Liver (tissue), 9 donors: Measurements from ENCODE around the gene AVPR1B. TPM values are rescaled to one million over a fixed set of nuclear protein-coding genes. Genes with fewer than 3 reads are reported as not detected.

Experiments
- DNase-seq: peaks from one replicate; pipeline ENCODE4 v3.0.0-alpha.2; 2017; ENCODE audit warnings: low spot score
- H3K27ac ChIP-seq, 2 donors: one replicate each; pipeline ENCODE4 v1.7.0; 2013; ENCODE audit warnings: inconsistent platforms in 2 of 2, low read length in 2 of 2, control low read depth in 1 of 2, low read depth in 1 of 2, mild to moderate bottlenecking in 1 of 2
- H3K27me3 ChIP-seq, 4 donors: one replicate each; pipeline versions ENCODE4 v1.6.1 to v1.7.0; 2013; ENCODE audit warnings: low read length in 3 of 4, inconsistent platforms in 1 of 4, mild to moderate bottlenecking in 1 of 4, moderate library complexity in 1 of 4; ENCODE audit not compliant: control insufficient read depth in 4 of 4, insufficient read depth in 4 of 4
- H3K36me3 ChIP-seq, 4 donors: one replicate each; pipeline versions ENCODE4 v1.6.1 to v1.7.0; 2013; ENCODE audit warnings: low read length in 3 of 4, mild to moderate bottlenecking in 3 of 4, low read depth in 1 of 4, moderate library complexity in 1 of 4; ENCODE audit not compliant: control insufficient read depth in 4 of 4, insufficient read depth in 3 of 4
- H3K4me1 ChIP-seq, 4 donors: one replicate each; pipeline versions ENCODE4 v1.6.1 to v1.7.0; 2013; ENCODE audit warnings: low read length in 3 of 4, mild to moderate bottlenecking in 3 of 4, moderate library complexity in 1 of 4; ENCODE audit not compliant: control insufficient read depth in 4 of 4, insufficient read depth in 4 of 4
- H3K4me3 ChIP-seq, 3 donors: one replicate each; pipeline versions ENCODE4 v1.6.1 to v1.7.0; 2013; ENCODE audit warnings: low read length in 3 of 3, control low read depth in 1 of 3, low read depth in 1 of 3, mild to moderate bottlenecking in 1 of 3
- H3K9ac ChIP-seq, 2 donors: one replicate each; pipeline ENCODE4 v1.7.0; 2013; ENCODE audit warnings: low read length in 2 of 2, mild to moderate bottlenecking in 2 of 2, moderate library complexity in 2 of 2, control low read depth in 1 of 2, low read depth in 1 of 2
- H3K9me3 ChIP-seq, 4 donors: one replicate each; pipeline versions ENCODE4 v1.6.1 to v1.7.0; 2013; ENCODE audit warnings: low read length in 3 of 4; ENCODE audit not compliant: control insufficient read depth in 4 of 4
- ATF3 ChIP-seq: IDR thresholded peaks from 2 replicates; pipeline ENCODE4 v1.6.1; 2016; ENCODE audit warnings: antibody characterized with exemption
- EGR1 ChIP-seq, 2 donors: IDR thresholded peaks; 2 replicates each; pipeline ENCODE4 v1.6.1; 2016 to 2018; ENCODE audit warnings: antibody characterized with exemption in 2 of 2, low read depth in 2 of 2
- FOXA1 ChIP-seq: IDR thresholded peaks from 2 replicates; pipeline ENCODE4 v1.6.1; 2016; ENCODE audit warnings: antibody characterized with exemption
- FOXA2 ChIP-seq: IDR thresholded peaks from 2 replicates; pipeline ENCODE4 v1.6.1; 2016; ENCODE audit warnings: antibody characterized with exemption
- HNF4G ChIP-seq: IDR thresholded peaks from 2 replicates; pipeline ENCODE4 v1.6.1; 2016; ENCODE audit warnings: antibody characterized with exemption
- JUND ChIP-seq, 2 donors: IDR thresholded peaks; 2 replicates each; pipeline ENCODE4 v1.6.1; 2016; ENCODE audit warnings: antibody characterized with exemption in 2 of 2
- MAX ChIP-seq: IDR thresholded peaks from 2 replicates; pipeline ENCODE4 v1.6.1; 2016; ENCODE audit warnings: antibody characterized with exemption
- NR2F2 ChIP-seq: IDR thresholded peaks from 2 replicates; pipeline ENCODE4 v1.6.1; 2016; ENCODE audit warnings: antibody characterized with exemption
- RAD21 ChIP-seq, 2 donors: IDR thresholded peaks; 2 replicates each; pipeline ENCODE4 v1.6.1; 2016; ENCODE audit warnings: antibody characterized with exemption in 2 of 2, mild to moderate bottlenecking in 2 of 2
- REST ChIP-seq: IDR thresholded peaks from 2 replicates; pipeline ENCODE4 v1.6.1; 2016; ENCODE audit warnings: antibody characterized with exemption, mild to moderate bottlenecking
- RXRA ChIP-seq, 2 donors: IDR thresholded peaks; 2 replicates each; pipeline ENCODE4 v1.6.1; 2017 to 2018; ENCODE audit warnings: antibody characterized with exemption in 2 of 2, mild to moderate bottlenecking in 1 of 2
- SP1 ChIP-seq: IDR thresholded peaks from 2 replicates; pipeline ENCODE4 v1.6.1; 2018; ENCODE audit warnings: antibody characterized with exemption, mild to moderate bottlenecking
- TAF1 ChIP-seq: conservative IDR thresholded peaks from 2 replicates; pipeline ENCODE4 v1.6.1; 2016; ENCODE audit warnings: antibody characterized with exemption, mild to moderate bottlenecking
- YY1 ChIP-seq: IDR thresholded peaks from 2 replicates; pipeline ENCODE4 v1.6.1; 2016; ENCODE audit warnings: antibody characterized with exemption, mild to moderate bottlenecking
- WGBS: extraction: QIAGEN DNeasy Blood & Tissue Kit; methylation state at CpG from one replicate; pipeline ENCODE4 v1.1.7; 2013; 5-methylcytosine and 5-hydroxymethylcytosine counted together
- polyA plus RNA-seq, 2 donors: library from polyadenylated mRNA; stranded (reverse) in 1 of 2; unstranded in 1 of 2; fragments of 200-250 nt in 1 of 2; fragments of >200 nt in 1 of 2; fragmentation: Nextera tagmentation in 1 of 2; extraction: Ambion mirVana in 1 of 2; gene quantifications; one replicate each; pipeline versions ENCODE4 v1.2.1 to v1.2.3, GENCODE V29; 2013 to 2015
- total RNA-seq, 2 donors: library from RNA; depleted of rRNA; stranded (reverse); fragments of >200 nt; gene quantifications; one replicate each; pipeline ENCODE4 v1.2.3, GENCODE V29; 2014
- TF ChIP-seq, protein P1 (sequence below): fragments of 150-350 bp; IDR thresholded peaks from 2 replicates; pipeline ENCODE4 v1.5.1; 2017; ENCODE audit warnings: improper control_type of control experiment, low read depth, low read length; ENCODE audit not compliant: missing input control
- TF ChIP-seq, protein P2 (sequence below): IDR thresholded peaks from 2 replicates; pipeline ENCODE4 v1.6.1; 2016; ENCODE audit warnings: antibody characterized with exemption
- donor health status: healthy.
- donor health status: healthy.
- donor health status: healthy.
- donor health status: healthy.
- donor health status: healthy.

The AVPR1B gene
- total and polyA plus RNA-seq, 4 donors = not detected

DNA sequence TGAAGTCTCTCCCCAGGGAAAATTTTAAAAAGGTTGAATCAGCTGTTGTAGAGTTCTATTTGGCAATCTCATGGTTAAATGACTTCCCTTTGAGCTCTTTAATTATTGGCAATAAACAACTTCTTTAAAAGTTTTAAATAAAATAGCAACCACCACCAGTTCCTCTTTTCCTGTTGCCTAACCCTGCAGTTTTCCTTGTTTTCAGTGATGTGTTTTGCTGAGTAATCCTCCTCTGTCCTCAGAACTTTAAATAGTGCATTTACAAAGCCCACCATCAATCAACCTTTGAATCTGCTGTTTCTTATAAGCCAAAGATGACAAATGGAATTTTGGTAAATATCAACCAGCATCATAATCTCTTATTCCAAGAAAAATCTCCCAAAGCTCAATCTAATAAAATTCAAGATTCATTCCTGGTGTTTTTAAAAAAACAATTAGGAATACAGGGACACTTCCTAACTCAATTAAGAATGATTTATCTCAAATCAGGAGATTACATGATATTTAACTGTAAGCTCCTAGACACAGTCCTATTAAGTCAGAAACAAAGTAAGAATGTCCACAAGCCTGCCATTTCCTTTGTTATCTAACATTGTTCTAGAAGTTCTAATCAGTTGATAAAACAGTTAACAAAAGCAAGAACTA, 14.8 kb downstream of the AVPR1B start:
- no peak overlapping the region for H3K27ac ChIP-seq
- H3K4me3 ChIP-seq = no peak overlapping the region
- H3K4me1 ChIP-seq = peaks cover 0 to 2% (median 0%) of the 10 kb centered on the region in 4 donors
- no peak overlapping the region for H3K9ac ChIP-seq
- no peaks in the 10 kb centered on the region for H3K27me3 ChIP-seq
- TF ChIP-seq RXRA (IDR thresholded peaks at IDR 0.05) (no peak), MAX (no peak), SP1 (no peak), NR2F2 (no peak), TAF1 (no peak), HNF4G (no peak), EGR1 (IDR thresholded peaks at IDR 0.05; ENCODE audit: low read depth in 2 of 2) (no peak)
- TF ChIP-seq, protein P1, sequence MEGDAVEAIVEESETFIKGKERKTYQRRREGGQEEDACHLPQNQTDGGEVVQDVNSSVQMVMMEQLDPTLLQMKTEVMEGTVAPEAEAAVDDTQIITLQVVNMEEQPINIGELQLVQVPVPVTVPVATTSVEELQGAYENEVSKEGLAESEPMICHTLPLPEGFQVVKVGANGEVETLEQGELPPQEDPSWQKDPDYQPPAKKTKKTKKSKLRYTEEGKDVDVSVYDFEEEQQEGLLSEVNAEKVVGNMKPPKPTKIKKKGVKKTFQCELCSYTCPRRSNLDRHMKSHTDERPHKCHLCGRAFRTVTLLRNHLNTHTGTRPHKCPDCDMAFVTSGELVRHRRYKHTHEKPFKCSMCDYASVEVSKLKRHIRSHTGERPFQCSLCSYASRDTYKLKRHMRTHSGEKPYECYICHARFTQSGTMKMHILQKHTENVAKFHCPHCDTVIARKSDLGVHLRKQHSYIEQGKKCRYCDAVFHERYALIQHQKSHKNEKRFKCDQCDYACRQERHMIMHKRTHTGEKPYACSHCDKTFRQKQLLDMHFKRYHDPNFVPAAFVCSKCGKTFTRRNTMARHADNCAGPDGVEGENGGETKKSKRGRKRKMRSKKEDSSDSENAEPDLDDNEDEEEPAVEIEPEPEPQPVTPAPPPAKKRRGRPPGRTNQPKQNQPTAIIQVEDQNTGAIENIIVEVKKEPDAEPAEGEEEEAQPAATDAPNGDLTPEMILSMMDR = no peak
- no peaks in the 10 kb centered on the region for H3K9me3 ChIP-seq
- DNase-seq = no peak
- H3K36me3 ChIP-seq = no peaks in the 10 kb centered on the region

DNA sequence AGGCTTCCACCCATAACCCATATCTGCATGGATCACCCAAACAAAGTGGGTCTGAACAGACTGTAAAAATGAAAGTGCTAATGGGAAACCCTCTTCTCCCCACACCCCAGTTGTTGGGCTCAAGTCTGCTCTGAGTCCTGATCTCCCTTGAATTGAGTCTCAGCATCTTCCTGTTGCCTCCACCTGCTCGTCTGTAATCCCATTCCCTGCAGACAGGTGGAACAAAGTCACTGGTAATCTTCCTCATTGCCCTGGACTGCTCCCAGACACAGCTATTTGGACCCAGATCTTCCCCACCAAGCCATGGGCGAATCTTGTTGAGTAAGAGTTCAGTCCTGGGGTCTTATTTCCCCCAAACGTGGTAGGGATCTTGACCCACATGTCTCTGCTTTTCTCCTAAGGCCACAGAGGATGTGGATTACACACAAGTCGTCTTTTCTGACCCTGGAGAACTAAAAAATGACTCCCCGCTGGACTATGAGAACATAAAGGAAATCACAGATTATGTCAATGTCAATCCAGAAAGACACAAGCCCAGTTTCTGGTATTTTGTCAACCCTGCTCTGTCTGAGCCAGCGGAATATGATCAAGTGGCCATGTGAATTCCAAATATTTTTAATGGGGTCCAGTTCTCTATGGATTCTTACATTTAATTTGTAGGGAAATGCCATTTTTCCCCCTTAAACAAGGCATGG, 15.7 kb downstream of the AVPR1B start:
- no peaks in the 10 kb centered on the region for H3K9me3 ChIP-seq
- H3K27me3 ChIP-seq = no peaks in the 10 kb centered on the region
- H3K27ac ChIP-seq = no peak overlapping the region
- TF ChIP-seq, protein P2, sequence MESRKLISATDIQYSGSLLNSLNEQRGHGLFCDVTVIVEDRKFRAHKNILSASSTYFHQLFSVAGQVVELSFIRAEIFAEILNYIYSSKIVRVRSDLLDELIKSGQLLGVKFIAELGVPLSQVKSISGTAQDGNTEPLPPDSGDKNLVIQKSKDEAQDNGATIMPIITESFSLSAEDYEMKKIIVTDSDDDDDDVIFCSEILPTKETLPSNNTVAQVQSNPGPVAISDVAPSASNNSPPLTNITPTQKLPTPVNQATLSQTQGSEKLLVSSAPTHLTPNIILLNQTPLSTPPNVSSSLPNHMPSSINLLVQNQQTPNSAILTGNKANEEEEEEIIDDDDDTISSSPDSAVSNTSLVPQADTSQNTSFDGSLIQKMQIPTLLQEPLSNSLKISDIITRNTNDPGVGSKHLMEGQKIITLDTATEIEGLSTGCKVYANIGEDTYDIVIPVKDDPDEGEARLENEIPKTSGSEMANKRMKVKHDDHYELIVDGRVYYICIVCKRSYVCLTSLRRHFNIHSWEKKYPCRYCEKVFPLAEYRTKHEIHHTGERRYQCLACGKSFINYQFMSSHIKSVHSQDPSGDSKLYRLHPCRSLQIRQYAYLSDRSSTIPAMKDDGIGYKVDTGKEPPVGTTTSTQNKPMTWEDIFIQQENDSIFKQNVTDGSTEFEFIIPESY = no peak
- TF ChIP-seq FOXA1 = no peak
- no peak for TF ChIP-seq MAX
- no peak for TF ChIP-seq ATF3
- TF ChIP-seq REST = no peak
- TF ChIP-seq EGR1 (IDR thresholded peaks at IDR 0.05; ENCODE audit: low read depth in 2 of 2) = no peak
- TF ChIP-seq, protein P1 = no peak
- no peak for TF ChIP-seq SP1
- no peak for TF ChIP-seq RAD21 (IDR thresholded peaks at IDR 0.05)
- TF ChIP-seq FOXA2 = no peak
- TF ChIP-seq YY1 = no peak
- no peak for TF ChIP-seq TAF1
- no peak for TF ChIP-seq NR2F2
- TF ChIP-seq HNF4G = no peak
- TF ChIP-seq JUND (IDR thresholded peaks at IDR 0.05) = no peak
- WGBS = 76% methylated on average over 6 of the region's 6 CpGs
- H3K4me1 ChIP-seq = peaks cover 0 to 2% (median 0%) of the 10 kb centered on the region in 4 donors
- no peak for DNase-seq
- no peak overlapping the region for H3K9ac ChIP-seq
- no peaks in the 10 kb centered on the region for H3K36me3 ChIP-seq
- H3K4me3 ChIP-seq = no peak overlapping the region
